Endometrial microvascular endothelial cells (primary cell): ENCODE measurements around the gene ALDH1A3. TPM values are rescaled to one million over a fixed set of nuclear protein-coding genes. Genes with fewer than 3 reads are reported as not detected.

Experiments
- in situ Hi-C: cut with HindIII; loops from 2 replicates; pipeline ENCODE4 v1.10.0; 2017; ENCODE audit warnings: low sequenced_read_pairs, low pct_unique_long_range_greater_than_20kb; ENCODE audit errors: inconsistent ontology term
- total RNA-seq: library from RNA; depleted of rRNA; stranded (reverse); fragments of >200 nt; gene quantifications from one replicate; pipeline ENCODE4 v1.2.3, GENCODE V29; 2015; ENCODE audit errors: inconsistent ontology term

Gene ALDH1A3
- total RNA-seq, 1 donor from 2014 or later = 1.7 TPM

DNA sequence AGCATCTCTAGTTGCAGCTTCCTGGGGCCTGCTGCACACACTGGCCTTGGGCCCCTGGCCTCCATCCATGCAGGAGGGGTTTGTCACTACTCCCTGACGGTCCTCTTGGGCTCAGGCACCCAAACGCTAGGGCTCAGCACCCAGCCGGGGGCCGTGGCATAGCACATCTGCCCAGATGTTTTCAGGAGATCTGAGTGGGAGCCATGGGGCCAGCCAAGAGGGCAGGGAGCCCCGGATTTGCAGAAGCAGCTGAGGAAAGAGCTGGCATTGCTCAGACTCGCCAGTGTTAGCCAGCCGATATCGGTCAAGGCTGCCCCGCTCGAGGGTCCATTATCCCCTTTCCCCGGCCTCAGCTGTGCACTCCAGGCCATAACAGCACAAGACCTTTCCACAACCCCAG is 1.5 kb upstream of the ALDH1A3 start:
- in situ Hi-C loops = no loop called here

DNA sequence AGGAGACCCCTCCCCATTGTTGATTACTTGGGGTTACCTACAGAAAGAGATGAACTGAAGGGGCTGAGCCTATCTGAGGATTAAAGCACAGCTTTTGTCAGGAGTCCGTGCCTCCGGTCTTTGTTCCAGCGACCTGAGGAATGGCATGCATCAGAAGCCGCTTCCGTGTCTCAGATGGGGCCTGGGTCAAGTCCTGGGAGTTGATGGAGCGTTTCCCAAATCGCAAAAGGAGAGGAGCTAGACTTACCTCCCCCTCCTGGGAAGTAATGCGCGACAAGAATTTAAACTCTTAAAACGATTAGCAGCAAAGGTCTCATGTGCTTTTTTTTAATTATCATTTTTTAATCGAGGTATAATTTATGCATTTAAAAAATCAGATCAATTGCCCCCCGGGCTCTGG is 983 bp upstream of the ALDH1A3 start:
- in situ Hi-C loops = no loop called here

DNA sequence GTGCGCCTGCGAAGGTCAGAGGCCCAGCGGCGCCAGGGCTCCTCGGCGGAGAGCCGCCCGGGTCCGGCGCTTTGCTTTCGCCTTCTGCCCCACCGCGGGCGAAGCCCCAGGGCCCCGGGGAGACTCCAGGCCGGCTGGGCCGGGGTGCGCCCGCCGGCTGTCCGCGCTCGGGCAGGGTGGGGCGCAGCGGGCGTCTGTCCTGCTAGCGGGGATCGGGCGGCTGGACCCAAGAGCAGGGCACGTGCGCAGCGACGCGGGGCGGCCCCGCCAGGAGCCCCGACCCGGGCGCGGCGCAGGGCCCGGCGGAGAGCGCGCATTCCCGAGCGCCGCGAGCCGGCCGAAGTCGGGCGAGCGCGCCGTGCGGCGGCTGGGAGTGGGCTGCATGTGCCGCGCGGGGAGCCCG is 569 bp upstream of the ALDH1A3 start:
- in situ Hi-C loops = no loop called here

DNA sequence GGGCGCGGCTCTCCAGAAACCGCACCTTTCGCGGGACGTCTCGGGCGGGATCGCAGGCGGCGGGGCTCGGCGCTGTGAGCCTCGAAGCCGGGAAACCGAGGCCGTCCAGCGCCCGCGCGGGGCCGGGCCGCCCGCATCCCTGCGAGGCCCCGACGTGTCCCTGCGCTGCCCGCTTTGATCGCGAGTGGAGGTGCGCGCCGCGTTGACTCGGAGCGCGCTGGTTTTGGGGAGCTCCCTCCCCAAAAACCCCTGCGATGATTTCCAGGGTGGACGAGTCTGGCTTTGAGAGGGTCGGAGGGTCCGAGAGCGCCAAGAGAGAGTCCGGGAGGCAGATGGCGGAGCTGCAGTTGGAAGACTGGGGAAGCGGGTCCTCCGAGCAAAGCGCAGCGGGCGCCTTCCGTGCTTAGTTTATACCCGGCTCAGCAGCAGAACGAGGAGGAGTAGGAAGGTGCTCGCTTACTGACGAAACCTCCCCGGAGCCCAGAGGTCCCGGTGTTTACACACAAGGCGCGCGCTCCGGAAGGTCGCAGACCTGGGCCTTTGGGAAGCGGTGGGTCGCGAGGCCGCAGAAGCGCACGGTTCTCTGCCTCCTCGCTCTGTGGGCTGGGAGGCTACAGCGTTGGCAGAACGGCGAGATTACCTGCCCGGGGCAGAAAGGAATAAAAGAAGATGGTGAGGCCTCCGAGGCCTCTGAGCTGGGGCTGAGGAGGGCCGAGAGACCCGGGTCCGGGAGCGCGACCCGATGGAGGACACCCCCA is 687 bp downstream of the ALDH1A3 start:
- in situ Hi-C loops = no loop called here

DNA sequence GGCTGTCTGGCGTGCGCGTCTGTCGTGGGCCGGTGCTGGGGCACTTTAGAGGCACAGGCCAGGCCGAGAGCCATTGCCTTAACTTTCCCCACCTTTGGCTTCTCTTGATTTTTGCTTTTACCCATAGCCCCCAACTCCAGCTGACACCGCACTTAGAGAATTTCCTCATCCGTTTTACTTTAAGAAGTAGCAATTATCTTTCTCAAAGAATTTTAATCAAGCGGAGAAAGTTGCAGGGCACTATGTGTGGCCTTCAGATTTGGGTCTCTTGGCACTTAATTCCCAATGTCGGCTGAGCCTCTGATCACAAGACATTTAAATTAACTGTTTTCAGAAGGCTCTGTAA is 1.2 kb downstream of the ALDH1A3 start:
- in situ Hi-C loops = no loop called here

DNA sequence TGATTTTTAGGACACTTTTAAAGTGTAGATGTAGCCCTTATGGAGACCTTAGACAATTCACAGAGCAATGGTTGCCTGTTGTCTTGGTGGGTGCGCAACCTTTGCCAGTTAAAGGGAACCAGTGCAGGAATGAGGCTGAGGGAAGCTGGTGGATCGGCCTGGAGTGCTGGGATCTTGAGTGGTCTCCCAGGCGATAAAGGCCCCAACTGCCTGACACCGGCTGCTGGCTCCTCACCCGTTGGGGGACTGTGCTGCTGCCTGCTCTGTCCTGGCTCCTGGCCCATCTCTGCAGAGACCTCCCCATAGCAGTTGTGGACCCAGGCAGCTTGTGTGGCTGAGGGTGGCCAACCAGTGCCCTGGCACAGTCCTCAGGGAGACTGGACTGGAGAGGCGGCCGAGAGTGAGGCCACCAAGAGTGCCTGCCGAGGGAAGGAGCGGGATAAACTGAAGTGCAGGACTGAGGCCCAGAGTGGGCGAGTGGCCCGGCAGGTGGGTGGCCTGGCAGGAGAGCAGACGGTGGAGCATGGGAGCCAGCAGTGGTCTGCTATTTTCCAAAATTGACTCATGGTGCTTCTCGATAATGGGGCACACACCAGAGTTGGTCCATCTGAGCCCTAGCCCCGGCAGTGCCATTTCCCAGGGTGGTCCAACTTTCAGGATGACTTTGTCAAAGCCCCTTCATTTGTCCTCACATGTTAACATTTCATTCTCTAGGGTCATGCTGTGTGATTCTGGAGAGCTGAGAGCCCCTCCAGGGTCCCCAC is 2.1 kb downstream of the ALDH1A3 start:
- in situ Hi-C loops = no loop called here

DNA sequence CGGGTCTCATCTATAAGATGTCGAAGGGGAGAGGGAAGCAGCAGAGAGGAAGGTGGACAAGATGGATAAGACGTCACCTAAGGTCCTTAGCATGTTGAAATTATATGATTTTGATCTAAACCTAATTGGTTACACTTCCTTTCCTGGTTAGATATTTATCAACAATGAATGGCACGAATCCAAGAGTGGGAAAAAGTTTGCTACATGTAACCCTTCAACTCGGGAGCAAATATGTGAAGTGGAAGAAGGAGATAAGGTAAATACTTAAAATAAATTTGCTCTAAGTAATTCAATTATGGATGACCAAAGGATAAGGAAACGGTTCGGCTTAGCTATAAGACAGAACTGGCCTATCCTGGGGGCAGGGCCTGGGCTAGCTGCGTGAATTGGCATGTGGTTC is 5.5 kb downstream of the ALDH1A3 start:
- in situ Hi-C loops = no loop called here

DNA sequence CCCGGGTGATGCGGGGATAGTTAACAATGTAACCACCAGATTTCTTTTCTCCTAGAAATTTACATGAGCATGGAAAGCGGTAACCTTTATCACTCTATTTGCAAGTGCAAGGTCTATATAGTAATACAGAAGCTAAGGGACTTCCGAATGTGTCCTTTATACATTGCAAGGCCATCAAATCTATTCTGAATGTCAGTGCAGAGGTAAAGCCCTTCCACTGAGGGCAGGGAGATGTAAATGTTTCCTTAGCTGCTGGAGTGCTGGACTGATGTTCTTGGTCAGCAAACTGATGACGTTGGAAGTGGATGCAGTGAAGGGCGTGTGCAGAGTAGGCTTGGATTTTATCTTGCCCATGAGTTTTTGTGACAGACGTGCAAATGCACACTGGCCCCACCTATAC is 6.2 kb downstream of the ALDH1A3 start:
- in situ Hi-C loops = no loop called here

DNA sequence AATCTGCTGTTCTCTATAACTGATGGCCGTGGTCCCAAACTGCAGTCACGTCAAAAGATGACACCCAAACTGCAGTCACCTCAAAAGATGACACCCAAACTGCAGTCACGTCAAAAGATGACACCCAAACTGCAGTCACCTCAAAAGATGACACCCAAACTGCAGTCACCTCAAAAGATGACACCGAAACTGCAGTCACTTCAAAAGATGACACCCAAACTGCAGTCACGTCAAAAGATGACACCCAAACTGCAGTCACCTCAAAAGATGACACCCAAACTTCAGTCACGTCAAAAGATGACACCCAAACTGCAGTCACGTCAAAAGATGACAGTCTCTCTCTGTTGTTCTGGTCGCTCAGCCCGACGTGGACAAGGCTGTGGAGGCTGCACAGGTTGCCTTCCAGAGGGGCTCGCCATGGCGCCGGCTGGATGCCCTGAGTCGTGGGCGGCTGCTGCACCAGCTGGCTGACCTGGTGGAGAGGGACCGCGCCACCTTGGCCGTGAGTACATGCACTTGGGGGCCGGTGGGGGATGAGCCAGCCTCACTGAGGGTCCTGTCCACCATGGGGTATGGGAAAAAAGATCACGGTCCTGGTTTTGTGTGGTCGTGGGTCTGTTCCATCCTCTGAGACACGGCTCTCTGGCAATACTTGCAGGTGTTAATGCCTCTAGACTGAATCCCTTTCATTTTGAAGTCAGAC is 7.7 kb downstream of the ALDH1A3 start:
- in situ Hi-C loops = no loop called here

DNA sequence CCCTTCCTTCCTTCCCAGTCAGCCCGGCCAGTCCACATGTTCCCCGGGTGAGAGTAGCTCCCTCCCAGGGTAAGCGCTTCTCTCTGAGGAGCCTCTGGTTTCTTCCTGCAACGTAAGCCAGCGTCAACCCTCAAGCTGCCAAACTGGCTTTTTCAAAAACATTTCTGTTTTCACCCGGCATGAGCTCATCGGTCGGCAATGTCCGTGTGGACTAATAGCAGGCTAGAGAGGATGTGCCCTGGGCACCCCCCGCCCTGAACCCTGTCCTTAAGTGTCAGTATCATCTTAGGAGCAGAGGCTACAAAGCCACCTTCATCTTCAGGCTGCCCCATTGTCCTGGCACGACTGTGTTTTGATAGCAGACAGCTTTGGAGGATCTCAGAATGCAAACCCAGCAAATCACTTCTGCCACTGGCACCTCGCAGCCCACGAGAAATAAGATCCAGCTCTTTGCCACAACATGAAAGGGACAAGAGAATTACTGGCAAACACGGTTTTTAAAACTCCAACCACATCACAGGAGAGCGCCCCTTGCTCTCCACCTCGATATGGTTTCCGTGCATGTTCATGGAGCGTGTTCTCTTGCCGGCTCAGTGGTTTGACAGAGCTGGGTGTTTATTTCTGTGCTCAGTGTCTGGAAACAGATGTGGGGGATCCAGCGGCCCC is 9.9 kb downstream of the ALDH1A3 start:
- in situ Hi-C loops = no loop called here

DNA sequence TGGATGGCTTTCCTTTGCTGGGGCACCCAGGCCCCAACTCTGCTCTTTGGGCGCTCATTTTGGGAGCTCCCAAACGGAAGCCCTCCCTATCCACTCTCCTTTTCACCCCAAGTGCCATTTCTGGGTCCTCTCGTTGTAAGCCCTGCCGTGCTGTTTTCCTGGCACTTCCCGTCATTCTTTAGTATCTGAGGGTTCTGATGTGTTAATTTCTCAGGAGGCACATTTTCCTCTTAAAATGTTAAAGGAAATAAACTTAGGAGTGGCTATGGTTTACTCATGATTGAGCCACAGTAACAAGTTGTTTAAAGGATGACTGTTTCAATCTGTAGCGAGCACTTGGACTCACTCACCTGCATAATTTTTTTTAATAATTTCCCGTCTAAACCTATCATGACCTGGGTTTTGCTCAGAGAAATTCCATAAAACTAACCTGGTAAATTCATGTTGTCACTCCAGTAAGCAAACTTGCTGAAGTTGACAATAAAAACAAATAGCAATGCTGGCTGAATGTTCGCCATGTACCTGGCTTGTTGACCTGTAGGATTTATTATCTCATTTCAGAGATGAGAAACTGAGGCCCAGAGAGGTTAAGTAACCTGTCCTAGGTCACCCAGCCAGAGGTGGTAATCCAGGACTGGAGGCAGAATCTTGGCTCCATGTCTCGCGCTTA is 10.6 kb downstream of the ALDH1A3 start:
- in situ Hi-C loops = no loop called here

DNA sequence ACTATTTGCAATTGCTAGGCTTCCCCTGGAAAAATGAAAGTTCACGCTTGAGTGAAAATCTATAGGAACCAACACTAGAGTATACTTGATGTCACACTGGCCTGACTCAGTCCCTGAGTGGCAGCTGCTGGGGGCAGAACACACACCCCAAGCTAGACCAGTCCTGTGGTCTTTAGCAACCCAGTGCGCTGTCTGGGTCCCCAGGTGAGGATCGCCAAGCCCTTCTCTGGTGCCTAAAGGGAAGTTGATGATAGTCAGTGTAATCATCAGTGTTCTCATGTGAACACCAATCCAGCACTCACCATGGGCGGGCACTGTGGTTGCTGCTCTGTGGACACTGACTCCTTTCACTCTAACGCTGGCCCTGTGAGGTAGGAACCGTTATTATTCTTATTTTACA is 11.2 kb downstream of the ALDH1A3 start:
- in situ Hi-C loops = no loop called here

DNA sequence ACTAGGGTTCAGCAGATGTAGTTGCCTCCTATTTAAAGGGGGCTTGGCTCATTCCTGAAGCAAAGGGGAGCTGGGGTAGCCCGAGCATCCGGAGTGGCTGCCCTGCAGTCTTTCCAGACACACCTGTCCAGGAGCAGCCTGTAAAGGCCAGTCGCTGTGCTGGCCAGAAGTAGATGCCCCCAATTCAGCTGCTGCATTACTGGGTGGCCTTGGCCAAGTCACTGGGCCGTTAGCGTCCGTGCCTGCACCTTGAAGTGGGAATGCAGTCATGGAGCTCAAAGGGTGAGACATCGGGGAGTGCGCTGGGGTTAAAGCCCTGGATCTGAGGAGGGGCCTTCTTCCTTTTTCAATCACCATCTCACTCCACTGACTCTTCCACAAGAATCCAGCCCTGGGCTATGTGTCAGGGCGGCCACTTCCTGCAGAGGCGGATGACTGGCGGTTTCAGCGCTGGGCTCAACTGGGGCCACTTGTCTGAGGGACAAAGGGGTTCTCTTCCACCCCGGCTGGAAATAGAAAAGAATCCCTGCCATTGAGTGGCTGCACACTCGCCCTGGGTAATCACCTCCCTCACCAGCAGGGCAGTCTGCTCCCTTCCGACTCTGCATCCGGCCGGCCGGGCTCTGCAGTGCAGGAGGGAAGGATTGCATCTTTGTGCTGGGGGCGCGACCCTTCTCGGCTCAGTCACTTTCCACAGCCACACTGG is 11.8 kb downstream of the ALDH1A3 start:
- in situ Hi-C loops = no loop called here

DNA sequence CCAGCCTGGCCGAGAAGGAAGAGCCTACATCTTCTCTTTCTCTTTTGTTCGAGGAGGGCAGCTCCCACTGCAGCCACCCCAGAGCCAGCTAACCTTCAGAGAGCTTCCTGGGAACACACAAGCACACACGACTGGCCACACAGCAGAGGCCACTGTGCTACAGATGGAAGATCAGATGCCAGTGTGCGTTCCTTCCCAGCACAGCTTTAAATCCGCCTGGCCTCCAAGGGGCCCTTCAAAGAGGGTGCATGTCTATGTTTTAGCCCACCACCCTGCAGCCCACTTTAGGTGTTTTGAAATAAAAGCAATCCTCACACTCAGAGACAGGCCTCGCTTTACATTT is 12.4 kb downstream of the ALDH1A3 start:
- in situ Hi-C loops = no loop called here

DNA sequence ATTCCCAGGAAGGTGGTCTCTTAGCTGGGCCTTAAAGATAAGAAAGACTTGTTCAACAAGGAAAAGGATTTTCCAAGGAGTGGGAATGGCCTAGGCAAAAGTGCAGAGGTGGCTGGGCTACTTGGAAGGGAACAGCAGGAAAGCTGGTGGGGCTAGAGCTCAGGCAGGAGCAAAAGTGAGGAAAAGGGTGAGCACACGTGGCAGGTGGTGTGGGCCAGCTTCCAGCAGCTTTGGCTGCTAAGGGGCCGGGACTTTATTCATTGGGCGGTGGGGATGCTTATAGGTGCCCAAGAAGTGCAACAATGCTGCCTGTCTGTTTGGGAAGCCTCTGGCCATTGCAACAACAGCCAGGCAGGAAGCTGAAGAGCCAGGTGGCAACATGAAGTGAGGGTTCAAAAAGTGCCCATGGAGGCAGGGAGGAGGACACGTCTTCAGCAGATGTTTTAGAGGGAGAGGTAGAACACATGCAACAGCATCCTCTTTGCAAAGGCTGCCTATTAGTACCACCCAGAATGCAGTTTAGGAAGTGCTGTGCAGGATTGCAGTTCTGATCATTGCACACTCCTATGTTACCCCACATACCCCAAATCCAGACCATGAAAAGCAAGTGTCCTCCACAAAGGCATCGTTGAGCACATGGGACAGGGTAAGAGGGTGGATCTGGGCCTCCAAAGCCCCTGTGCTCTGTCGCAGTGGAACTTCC is 13.8 kb downstream of the ALDH1A3 start:
- in situ Hi-C loops = no loop called here

DNA sequence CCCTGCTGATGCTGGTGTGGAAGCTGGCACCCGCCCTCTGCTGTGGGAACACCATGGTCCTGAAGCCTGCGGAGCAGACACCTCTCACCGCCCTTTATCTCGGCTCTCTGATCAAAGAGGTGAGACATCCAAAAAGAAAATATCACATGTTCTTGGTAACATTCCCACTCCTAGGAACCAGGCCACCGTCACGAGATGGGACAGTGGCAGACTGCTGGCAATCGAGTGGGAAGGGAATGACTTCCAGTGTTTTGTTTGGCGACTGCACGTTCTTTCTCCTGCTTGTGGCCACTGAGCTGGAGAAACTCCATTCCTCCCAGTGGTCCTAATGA is 14.3 kb downstream of the ALDH1A3 start:
- in situ Hi-C loops = no loop called here

DNA sequence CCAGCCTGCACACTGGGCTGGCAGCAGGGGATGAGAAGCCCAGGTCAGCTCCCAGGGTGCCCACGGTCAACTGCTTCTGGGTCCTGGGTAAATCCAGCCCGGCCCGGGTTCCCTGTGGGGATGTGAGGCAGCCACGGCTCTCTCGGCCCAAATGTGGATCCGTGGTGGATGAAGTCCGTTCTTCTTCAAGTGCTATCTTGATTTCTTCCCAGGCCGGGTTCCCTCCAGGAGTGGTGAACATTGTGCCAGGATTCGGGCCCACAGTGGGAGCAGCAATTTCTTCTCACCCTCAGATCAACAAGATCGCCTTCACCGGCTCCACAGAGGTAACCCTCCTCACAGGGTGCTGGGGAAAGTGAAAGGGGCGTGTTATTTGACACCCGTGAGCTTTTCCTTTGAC is 16.1 kb downstream of the ALDH1A3 start:
- in situ Hi-C loops = no loop called here
